HEK293 (cell line): ENCODE measurements around the gene TTC31.
A peak's percentile ranks its signal among the peaks of the same experiment; 100 is the strongest.

Experiments used
- BCL11A ChIP-seq: fragments of 450-650 bp; formaldehyde crosslinking; IDR thresholded peaks from 2 replicates; pipeline ENCODE4 v1.5.1; 2016; ENCODE audit warnings: low read depth, missing biosample characterization, missing genetic modification characterization
- BCL11B ChIP-seq: fragments of 450-650 bp; formaldehyde crosslinking; IDR thresholded peaks from 2 replicates; pipeline ENCODE4 v1.5.1; 2016; ENCODE audit warnings: low read depth, missing biosample characterization, missing genetic modification characterization
- GLI4 ChIP-seq: fragments of 450-650 bp; formaldehyde crosslinking; IDR thresholded peaks from 2 replicates; pipeline ENCODE4 v1.5.1; 2016; ENCODE audit warnings: missing biosample characterization, missing genetic modification characterization
- HOXA7 ChIP-seq: sonication (generic); formaldehyde crosslinking; IDR thresholded peaks from 2 replicates; pipeline ENCODE4 v1.8.1; 2022; ENCODE audit warnings: missing genetic modification reagents, borderline replicate concordance
- INSM2 ChIP-seq: fragments of 450-650 bp; formaldehyde crosslinking; IDR thresholded peaks from 2 replicates; pipeline ENCODE4 v1.5.1; 2016; ENCODE audit warnings: missing biosample characterization, missing genetic modification characterization
- KLF16 ChIP-seq: fragments of 450-650 bp; formaldehyde crosslinking; IDR thresholded peaks from 2 replicates; pipeline ENCODE4 v1.5.1; 2017; ENCODE audit warnings: missing biosample characterization, missing genetic modification characterization
- KLF8 ChIP-seq: fragments of 450-650 bp; formaldehyde crosslinking; IDR thresholded peaks from 2 replicates; pipeline ENCODE4 v1.5.1; 2016; ENCODE audit warnings: missing biosample characterization, missing genetic modification characterization
- MZF1 ChIP-seq: fragments of 450-650 bp; formaldehyde crosslinking; IDR thresholded peaks from 2 replicates; pipeline ENCODE4 v1.5.1; 2017; ENCODE audit warnings: missing biosample characterization, missing genetic modification characterization, borderline replicate concordance
- SALL2 ChIP-seq: fragments of 450-650 bp; formaldehyde crosslinking; IDR thresholded peaks from 2 replicates; pipeline ENCODE4 v1.5.0; 2017; ENCODE audit warnings: missing biosample characterization, mild to moderate bottlenecking, missing genetic modification characterization, borderline replicate concordance
- SCRT1 ChIP-seq: fragments of 450-650 bp; formaldehyde crosslinking; IDR thresholded peaks from 2 replicates; pipeline ENCODE4 v1.5.1; 2016; ENCODE audit warnings: missing biosample characterization, missing genetic modification characterization, borderline replicate concordance
- SETDB1 ChIP-seq: IDR thresholded peaks from one replicate; pipeline ENCODE4 v1.6.1; 2017; ENCODE audit warnings: mild to moderate bottlenecking, low read length, moderate library complexity, mixed read lengths; ENCODE audit not compliant: insufficient read length
- TRIM28 ChIP-seq: IDR thresholded peaks from 2 replicates; pipeline ENCODE4 v1.6.1; 2011; ENCODE audit warnings: low read length, control low read depth, borderline replicate concordance
- ZBTB48 ChIP-seq: fragments of 450-650 bp; formaldehyde crosslinking; IDR thresholded peaks from 2 replicates; pipeline ENCODE4 v1.5.1; 2016; ENCODE audit warnings: missing biosample characterization, missing genetic modification characterization
- ZFP37 ChIP-seq: fragments of 450-650 bp; formaldehyde crosslinking; IDR thresholded peaks from 2 replicates; pipeline ENCODE4 v1.5.1; 2016; ENCODE audit warnings: missing biosample characterization, missing genetic modification characterization
- ZIC2 ChIP-seq: fragments of 450-650 bp; formaldehyde crosslinking; IDR thresholded peaks from 2 replicates; pipeline ENCODE4 v1.5.1; 2016; ENCODE audit warnings: missing biosample characterization, missing genetic modification characterization
- ZNF132 ChIP-seq: fragments of 450-650 bp; formaldehyde crosslinking; IDR thresholded peaks from 2 replicates; pipeline ENCODE4 v1.5.1; 2017; ENCODE audit warnings: missing biosample characterization, missing genetic modification characterization, borderline replicate concordance
- ZNF148 ChIP-seq: fragments of 450-650 bp; formaldehyde crosslinking; IDR thresholded peaks from 2 replicates; pipeline ENCODE4 v1.5.0; 2017; ENCODE audit warnings: missing biosample characterization, missing genetic modification characterization, borderline replicate concordance
- ZNF175 ChIP-seq: fragments of 450-650 bp; formaldehyde crosslinking; IDR thresholded peaks from 2 replicates; pipeline ENCODE4 v1.5.1; 2016; ENCODE audit warnings: missing biosample characterization, missing genetic modification characterization
- ZNF19 ChIP-seq: fragments of 450-650 bp; formaldehyde crosslinking; IDR thresholded peaks from 2 replicates; pipeline ENCODE4; 2016; ENCODE audit warnings: missing biosample characterization, missing genetic modification characterization, low read depth
- ZNF280D ChIP-seq: fragments of 450-650 bp; formaldehyde crosslinking; IDR thresholded peaks from 2 replicates; pipeline ENCODE4 v1.5.1; 2016; ENCODE audit warnings: missing biosample characterization, missing genetic modification characterization
- ZNF324 ChIP-seq: fragments of 450-650 bp; formaldehyde crosslinking; IDR thresholded peaks from 2 replicates; pipeline ENCODE4 v1.5.1; 2016; ENCODE audit warnings: missing biosample characterization, missing genetic modification characterization
- ZNF350 ChIP-seq: fragments of 450-650 bp; formaldehyde crosslinking; IDR thresholded peaks from 2 replicates; pipeline ENCODE4 v1.5.0; 2017; ENCODE audit warnings: missing biosample characterization, mild to moderate bottlenecking, missing genetic modification characterization
- ZNF391 ChIP-seq: fragments of 450-650 bp; formaldehyde crosslinking; IDR thresholded peaks from 2 replicates; pipeline ENCODE4 v1.5.1; 2016; ENCODE audit warnings: low read depth, missing biosample characterization, missing genetic modification characterization, borderline replicate concordance
- ZNF548 ChIP-seq: fragments of 450-650 bp; formaldehyde crosslinking; IDR thresholded peaks from 2 replicates; pipeline ENCODE4 v1.5.1; 2016; ENCODE audit warnings: missing biosample characterization, missing genetic modification characterization
- ZNF558 ChIP-seq: fragments of 450-650 bp; formaldehyde crosslinking; IDR thresholded peaks from 2 replicates; pipeline ENCODE4 v1.5.1; 2016; ENCODE audit warnings: missing biosample characterization, missing genetic modification characterization
- ZNF580 ChIP-seq: fragments of 450-650 bp; formaldehyde crosslinking; IDR thresholded peaks from 2 replicates; pipeline ENCODE4 v1.5.1; 2016; ENCODE audit warnings: missing biosample characterization, missing genetic modification characterization
- ZNF585B ChIP-seq: fragments of 450-650 bp; formaldehyde crosslinking; IDR thresholded peaks from 2 replicates; pipeline ENCODE4 v1.5.1; 2016; ENCODE audit warnings: missing biosample characterization, missing genetic modification characterization
- ZNF629 ChIP-seq: fragments of 450-650 bp; formaldehyde crosslinking; IDR thresholded peaks from 2 replicates; pipeline ENCODE4 v1.5.1; 2017; ENCODE audit warnings: missing biosample characterization, missing genetic modification characterization
- ZNF654 ChIP-seq: fragments of 450-650 bp; formaldehyde crosslinking; IDR thresholded peaks from 2 replicates; pipeline ENCODE4 v1.5.1; 2016; ENCODE audit warnings: low read depth, missing biosample characterization, missing genetic modification characterization
- ZNF670 ChIP-seq: fragments of 450-650 bp; formaldehyde crosslinking; IDR thresholded peaks from 2 replicates; pipeline ENCODE4 v1.5.1; 2016; ENCODE audit warnings: missing biosample characterization, missing genetic modification characterization, low read depth
- ZNF747 ChIP-seq: fragments of 450-650 bp; formaldehyde crosslinking; IDR thresholded peaks from 2 replicates; pipeline ENCODE4 v1.5.1; 2016; ENCODE audit warnings: missing biosample characterization, missing genetic modification characterization
- ZNF843 ChIP-seq: fragments of 450-650 bp; formaldehyde crosslinking; IDR thresholded peaks from 2 replicates; pipeline ENCODE4 v1.5.1; 2016; ENCODE audit warnings: missing biosample characterization, missing genetic modification characterization
- ZSCAN4 ChIP-seq: fragments of 450-650 bp; formaldehyde crosslinking; IDR thresholded peaks from 2 replicates; pipeline ENCODE4 v1.5.1; 2017; ENCODE audit warnings: missing biosample characterization, missing genetic modification characterization

The TTC31 gene

GRCh38 chr2:74441690-74442482 lies 41.0 kb upstream of the TTC31 start, which contains the start of gene RTKN (continued):
- TF ChIP-seq ZNF580 (tag by site-specific recombination): no peak
- no peak for TF ChIP-seq ZNF19 (tag by site-specific recombination)
- TF ChIP-seq ZNF629: peak; percentile 36; the same call in 1 of the 2 replicates
- no peak for TF ChIP-seq TRIM28
- TF ChIP-seq ZNF148: no peak
- TF ChIP-seq KLF16 (tag by site-specific recombination): peak; percentile 53; the same call in 1 of the 2 replicates
- peak; percentile 97 for TF ChIP-seq ZBTB48
- 0 out of 2 replicates have a peak, but pooled peaks have one; percentile 11 for TF ChIP-seq ZNF843
- TF ChIP-seq MZF1: no peak
- TF ChIP-seq SALL2 (tag by site-specific recombination): no peak
- no peak for TF ChIP-seq SCRT1 (tag by site-specific recombination)
- TF ChIP-seq KLF8 (tag by site-specific recombination): peak; percentile 85; the same call in 1 of the 2 replicates
- TF ChIP-seq ZNF747 (tag by site-specific recombination): no peak
- TF ChIP-seq ZNF670 (tag by site-specific recombination): no peak
- no peak for TF ChIP-seq ZNF280D (tag by site-specific recombination)
- TF ChIP-seq BCL11A (tag by site-specific recombination): no peak
- no peak for TF ChIP-seq ZSCAN4 (tag by site-specific recombination)
- no peak for TF ChIP-seq ZIC2
- TF ChIP-seq INSM2 (tag by site-specific recombination): no peak
- no peak for TF ChIP-seq ZNF175 (tag by site-specific recombination)
- no peak for TF ChIP-seq ZNF350 (tag by site-specific recombination)
- TF ChIP-seq ZNF391: no peak; the same call in 1 of the 2 replicates
- 0 out of 2 replicates have a peak, but pooled peaks have one; percentile 13 for TF ChIP-seq GLI4
- TF ChIP-seq ZNF585B (tag by site-specific recombination): no peak
- no peak for TF ChIP-seq ZNF548 (tag by site-specific recombination)
- TF ChIP-seq HOXA7: no peak
- no peak for TF ChIP-seq SETDB1
- peak; percentile 84; the same call in 1 of the 2 replicates for TF ChIP-seq ZFP37 (tag by site-specific recombination)
- no peak for TF ChIP-seq BCL11B
- no peak for TF ChIP-seq ZNF324 (tag by site-specific recombination)
- no peak for TF ChIP-seq ZNF654 (tag by site-specific recombination)
- no peak for TF ChIP-seq ZNF558 (tag by site-specific recombination)
- no peak for TF ChIP-seq ZNF132 (tag by site-specific recombination)
